GM19193 (cell line): ENCODE measurements around the gene GAA.

Source experiments
- POLR2A ChIP-seq: IDR thresholded peaks from 4 replicates; pipeline ENCODE4 v1.6.1; 2011; ENCODE audit not compliant: insufficient read depth, insufficient read length; ENCODE audit errors: extremely low read depth

GAA gene

DNA sequence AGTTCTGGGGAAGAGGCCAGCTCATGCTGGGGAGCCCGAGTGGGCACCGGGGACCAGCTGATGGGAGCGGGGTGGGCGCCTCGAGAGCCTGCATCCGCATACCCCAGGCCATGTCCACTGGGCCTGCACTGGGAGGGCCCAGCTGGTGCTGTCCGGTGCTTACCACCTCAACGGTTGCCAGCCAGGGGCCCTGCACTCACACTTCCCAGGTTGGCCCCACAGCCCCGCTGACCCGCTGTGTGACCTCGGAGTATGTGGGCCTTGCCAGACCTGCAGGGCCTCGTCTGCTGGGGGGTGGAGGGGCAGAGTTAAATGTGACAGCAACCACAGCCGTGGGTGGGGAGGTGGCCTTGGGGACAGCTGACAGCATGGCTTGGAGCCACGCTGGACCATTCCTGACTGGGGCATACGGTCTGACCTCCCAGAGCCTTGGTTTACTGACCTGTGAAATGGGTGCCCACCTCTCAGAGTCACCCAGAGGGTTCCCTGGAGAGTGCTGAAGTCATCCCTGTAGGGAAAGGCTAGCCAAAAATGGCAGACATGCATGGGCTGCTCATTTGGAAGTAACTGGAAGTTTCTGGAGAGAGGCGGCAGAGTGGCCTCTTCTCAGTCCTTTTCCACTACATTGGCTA, 5.4 kb upstream of the GAA start:
- TF ChIP-seq POLR2A: no peak

GRCh38 chr17:80096561-80097021, 4.8 kb upstream of the GAA start:
- no peak for TF ChIP-seq POLR2A

DNA sequence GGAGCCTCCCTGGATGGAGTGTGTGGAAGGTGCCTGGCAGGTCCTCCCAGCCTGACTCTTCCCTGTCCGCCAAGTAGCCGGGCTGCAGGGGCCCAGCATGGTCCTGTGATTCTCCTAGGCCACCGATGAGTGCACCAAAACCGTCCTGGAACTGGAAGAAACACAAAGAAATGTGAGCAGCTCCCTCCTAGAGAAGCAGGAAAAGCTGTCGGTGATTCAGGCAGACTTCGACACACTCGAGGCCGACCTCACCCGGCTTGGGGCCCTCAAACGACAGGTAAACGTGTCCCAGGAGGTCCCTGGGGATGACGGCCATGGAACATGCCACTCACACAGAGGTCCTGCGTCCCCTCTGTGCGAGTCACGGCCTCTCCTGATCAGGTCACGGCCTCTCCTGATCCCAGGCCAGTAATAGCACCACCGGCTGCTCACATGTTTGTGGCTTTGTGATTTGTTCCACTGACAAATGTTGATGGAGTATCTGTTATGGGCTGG, 4.2 kb upstream of the GAA start:
- TF ChIP-seq POLR2A: no peak

GRCh38 chr17:80097844-80098691, 3.3 kb upstream of the GAA start:
- no peak for TF ChIP-seq POLR2A

GRCh38 chr17:80099291-80100034, 1.9 kb upstream of the GAA start:
- no peak for TF ChIP-seq POLR2A

DNA sequence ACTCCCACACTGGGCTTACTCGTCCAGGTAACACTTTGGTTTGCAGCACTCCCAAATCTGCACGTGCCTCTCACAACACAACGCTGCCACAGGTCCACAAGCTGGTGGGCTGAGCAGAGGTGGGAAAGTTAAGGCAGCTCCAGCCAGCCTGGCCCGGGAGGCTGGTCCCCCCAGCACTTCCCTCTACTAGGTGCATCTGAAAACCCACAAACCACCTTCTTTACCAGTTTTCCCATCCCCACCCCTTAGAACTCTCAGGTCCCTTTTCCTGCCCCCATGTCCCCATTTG, 1.4 kb upstream of the GAA start:
- no peak for TF ChIP-seq POLR2A

DNA sequence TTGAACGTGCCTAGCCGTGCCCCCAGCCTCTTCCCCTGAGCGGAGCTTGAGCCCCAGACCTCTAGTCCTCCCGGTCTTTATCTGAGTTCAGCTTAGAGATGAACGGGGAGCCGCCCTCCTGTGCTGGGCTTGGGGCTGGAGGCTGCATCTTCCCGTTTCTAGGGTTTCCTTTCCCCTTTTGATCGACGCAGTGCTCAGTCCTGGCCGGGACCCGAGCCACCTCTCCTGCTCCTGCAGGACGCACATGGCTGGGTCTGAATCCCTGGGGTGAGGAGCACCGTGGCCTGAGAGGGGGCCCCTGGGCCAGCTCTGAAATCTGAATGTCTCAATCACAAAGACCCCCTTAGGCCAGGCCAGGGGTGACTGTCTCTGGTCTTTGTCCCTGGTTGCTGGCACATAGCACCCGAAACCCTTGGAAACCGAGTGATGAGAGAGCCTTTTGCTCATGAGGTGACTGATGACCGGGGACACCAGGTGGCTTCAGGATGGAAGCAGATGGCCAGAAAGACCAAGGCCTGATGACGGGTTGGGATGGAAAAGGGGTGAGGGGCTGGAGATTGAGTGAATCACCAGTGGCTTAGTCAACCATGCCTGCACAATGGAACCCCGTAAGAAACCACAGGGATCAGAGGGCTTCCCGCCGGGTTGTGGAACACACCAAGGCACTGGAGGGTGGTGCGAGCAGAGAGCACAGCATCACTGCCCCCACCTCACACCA, 724 bp downstream of the GAA start:
- TF ChIP-seq POLR2A: no peak

DNA sequence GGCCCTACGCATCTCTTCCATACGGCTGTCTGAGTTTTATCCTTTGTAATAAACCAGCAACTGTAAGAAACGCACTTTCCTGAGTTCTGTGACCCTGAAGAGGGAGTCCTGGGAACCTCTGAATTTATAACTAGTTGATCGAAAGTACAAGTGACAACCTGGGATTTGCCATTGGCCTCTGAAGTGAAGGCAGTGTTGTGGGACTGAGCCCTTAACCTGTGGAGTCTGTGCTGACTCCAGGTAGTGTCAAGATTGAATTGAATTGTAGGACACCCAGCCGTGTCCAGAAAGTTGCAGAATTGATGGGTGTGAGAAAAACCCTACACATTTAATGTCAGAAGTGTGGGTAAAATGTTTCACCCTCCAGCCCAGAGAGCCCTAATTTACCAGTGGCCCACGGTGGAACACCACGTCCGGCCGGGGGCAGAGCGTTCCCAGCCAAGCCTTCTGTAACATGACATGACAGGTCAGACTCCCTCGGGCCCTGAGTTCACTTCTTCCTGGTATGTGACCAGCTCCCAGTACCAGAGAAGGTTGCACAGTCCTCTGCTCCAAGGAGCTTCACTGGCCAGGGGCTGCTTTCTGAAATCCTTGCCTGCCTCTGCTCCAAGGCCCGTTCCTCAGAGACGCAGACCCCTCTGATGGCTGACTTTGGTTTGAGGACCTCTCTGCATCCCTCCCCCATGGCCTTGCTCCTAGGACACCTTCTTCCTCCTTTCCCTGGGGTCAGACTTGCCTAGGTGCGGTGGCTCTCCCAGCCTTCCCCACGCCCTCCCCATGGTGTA, 1.5 kb downstream of the GAA start:
- TF ChIP-seq POLR2A: no peak

- no peak for TF ChIP-seq POLR2A
Measured at GRCh38 chr17:80103449-80104085, 2.2 kb downstream of the GAA start.

DNA sequence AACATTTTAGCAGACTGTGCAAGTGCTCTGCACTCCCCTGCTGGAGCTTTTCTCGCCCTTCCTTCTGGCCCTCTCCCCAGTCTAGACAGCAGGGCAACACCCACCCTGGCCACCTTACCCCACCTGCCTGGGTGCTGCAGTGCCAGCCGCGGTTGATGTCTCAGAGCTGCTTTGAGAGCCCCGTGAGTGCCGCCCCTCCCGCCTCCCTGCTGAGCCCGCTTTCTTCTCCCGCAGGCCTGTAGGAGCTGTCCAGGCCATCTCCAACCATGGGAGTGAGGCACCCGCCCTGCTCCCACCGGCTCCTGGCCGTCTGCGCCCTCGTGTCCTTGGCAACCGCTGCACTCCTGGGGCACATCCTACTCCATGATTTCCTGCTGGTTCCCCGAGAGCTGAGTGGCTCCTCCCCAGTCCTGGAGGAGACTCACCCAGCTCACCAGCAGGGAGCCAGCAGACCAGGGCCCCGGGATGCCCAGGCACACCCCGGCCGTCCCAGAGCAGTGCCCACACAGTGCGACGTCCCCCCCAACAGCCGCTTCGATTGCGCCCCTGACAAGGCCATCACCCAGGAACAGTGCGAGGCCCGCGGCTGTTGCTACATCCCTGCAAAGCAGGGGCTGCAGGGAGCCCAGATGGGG, 3.1 kb downstream of the GAA start:
- TF ChIP-seq POLR2A: no peak

DNA sequence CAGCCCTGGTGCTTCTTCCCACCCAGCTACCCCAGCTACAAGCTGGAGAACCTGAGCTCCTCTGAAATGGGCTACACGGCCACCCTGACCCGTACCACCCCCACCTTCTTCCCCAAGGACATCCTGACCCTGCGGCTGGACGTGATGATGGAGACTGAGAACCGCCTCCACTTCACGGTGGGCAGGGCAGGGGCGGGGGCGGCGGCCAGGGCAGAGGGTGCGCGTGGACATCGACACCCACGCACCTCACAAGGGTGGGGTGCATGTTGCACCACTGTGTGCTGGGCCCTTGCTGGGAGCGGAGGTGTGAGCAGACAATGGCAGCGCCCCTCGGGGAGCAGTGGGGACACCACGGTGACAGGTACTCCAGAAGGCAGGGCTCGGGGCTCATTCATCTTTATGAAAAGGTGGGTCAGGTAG, 3.6 kb downstream of the GAA start:
- no peak for TF ChIP-seq POLR2A

GRCh38 chr17:80105762-80106161, 4.4 kb downstream of the GAA start:
- no peak for TF ChIP-seq POLR2A

DNA sequence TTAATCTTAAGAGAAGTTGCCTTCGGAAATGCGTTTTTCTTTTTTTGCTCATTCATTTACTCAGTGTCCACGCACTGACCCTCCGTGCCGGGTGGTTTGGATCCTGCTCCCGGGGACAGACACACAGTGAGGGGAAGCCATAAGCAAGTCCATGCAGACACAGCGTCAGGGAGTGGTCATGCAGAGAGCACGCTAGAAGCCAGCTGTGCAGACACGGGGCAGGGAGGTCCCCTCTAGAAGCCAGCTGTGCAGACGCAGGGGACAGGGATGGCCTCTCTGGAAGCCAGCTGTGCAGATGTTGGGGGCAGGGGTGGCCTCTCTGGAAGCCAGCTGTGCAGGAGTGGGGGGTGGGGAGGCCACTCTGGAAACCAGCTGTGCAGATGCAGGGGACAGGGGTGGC, 4.8 kb downstream of the GAA start:
- TF ChIP-seq POLR2A: no peak

DNA sequence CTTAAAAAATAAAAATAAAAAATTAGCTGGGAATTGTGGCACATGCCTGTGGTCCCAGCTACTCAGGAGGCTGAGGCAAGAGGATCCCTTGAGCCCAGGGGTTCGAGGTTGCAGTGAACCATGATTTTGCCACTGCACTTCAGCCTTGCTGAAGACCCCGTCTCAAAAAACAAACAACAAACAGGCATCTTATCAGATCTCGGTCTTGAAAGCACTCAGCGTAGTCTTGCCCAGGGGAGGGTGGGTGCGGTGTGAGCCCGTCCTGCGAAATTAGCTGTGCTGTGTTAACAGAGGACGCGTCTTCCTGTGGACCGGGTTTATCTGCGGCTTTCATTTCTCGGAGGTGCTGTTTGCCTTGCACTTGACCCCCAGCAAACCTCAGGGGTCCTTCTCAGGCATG, 5.4 kb downstream of the GAA start:
- no peak for TF ChIP-seq POLR2A
